ENCODE results near the gene BCL7C. TPM values are rescaled to one million over a fixed set of nuclear protein-coding genes. Genes with fewer than 3 reads are reported as not detected.

BCL7C gene
- total RNA-seq, 4 donors from 2014 or later, result 15.3 to 34.9 (median 24.3) TPM

- TF ChIP-seq CTCF (IDR thresholded peaks at IDR 0.05; ENCODE audit: low read depth), result no peak
Observed at GRCh38 chr16:30838876-30839471, 54.9 kb downstream of the BCL7C start.

GRCh38 chr16:30837904-30838303 lies 56.0 kb downstream of the BCL7C start:
- no peak for TF ChIP-seq CTCF (IDR thresholded peaks at IDR 0.05; ENCODE audit: low read depth)

Small RNAs within 50 kb of the gene (small RNA-seq; reads per million reads assigned to genes)
- not detected for gene MIR4519
- not detected for gene MIR762

Other genes starting within 250 kb of the BCL7C start
- gene PRR14, start 243.1 kb downstream of the BCL7C start, total RNA-seq, result 10 to 100 TPM; 16.0 to 46.0 (median 22.1) TPM
- 10 to 100 TPM in 3 of 4 donors, 1 to 10 TPM in 1; 8.0 to 25.8 (median 16.3) TPM for gene FBRS, start 235.6 kb downstream of the BCL7C start, total RNA-seq
- 10 to 100 TPM; 14.1 to 33.7 (median 20.0) TPM for gene SRCAP, start 194.9 kb downstream of the BCL7C start, total RNA-seq
- 10 to 100 TPM; 17.8 to 27.5 (median 21.6) TPM for gene PHKG2, start 145.7 kb downstream of the BCL7C start, total RNA-seq
- gene CFAP119, start 132.0 kb downstream of the BCL7C start, total RNA-seq, result 1 to 10 TPM in 3 of 4 donors, not detected in 1; 1.9 to 6.2 (median 2.7) TPM
- gene RNF40, start 131.8 kb downstream of the BCL7C start, total RNA-seq, result 10 to 100 TPM; 37.8 to 78.7 (median 54.2) TPM
- gene ZNF629, start 106.9 kb downstream of the BCL7C start, total RNA-seq, result 10 to 100 TPM in 1 of 4 donors, 1 to 10 TPM in 3; 6.6 to 13.4 (median 9.0) TPM
- gene CTF1, start 2.5 kb upstream of the BCL7C start, total RNA-seq, result 1 to 10 TPM in 2 of 4 donors, under 1 TPM in 1, not detected in 1; 0.85 to 2.9 (median 2.8) TPM
- 1 to 10 TPM; 2.4 to 6.2 (median 4.2) TPM for gene FBXL19, start 29.5 kb upstream of the BCL7C start, total RNA-seq
- gene ORAI3, start 55.0 kb upstream of the BCL7C start, total RNA-seq, result 10 to 100 TPM; 13.4 to 41.1 (median 36.3) TPM
- gene SETD1A, start 63.7 kb upstream of the BCL7C start, total RNA-seq, result 10 to 100 TPM in 1 of 4 donors, 1 to 10 TPM in 3; 3.9 to 10.5 (median 5.3) TPM
- gene HSD3B7, start 91.1 kb upstream of the BCL7C start, total RNA-seq, result 10 to 100 TPM; 18.3 to 73.8 (median 30.0) TPM
- gene STX1B, start 116.6 kb upstream of the BCL7C start, total RNA-seq, result 1 to 10 TPM in 2 of 4 donors, under 1 TPM in 2; 0.49 to 2.2 (median 0.90) TPM
- gene STX4, start 139.5 kb upstream of the BCL7C start, total RNA-seq, result 10 to 100 TPM; 45.7 to 70.7 (median 55.6) TPM
- 10 to 100 TPM in 1 of 4 donors, 1 to 10 TPM in 3; 7.3 to 10.7 (median 7.6) TPM for gene ZNF668, start 180.2 kb upstream of the BCL7C start, total RNA-seq
- gene ZNF646, start 180.3 kb upstream of the BCL7C start, total RNA-seq, result 10 to 100 TPM in 3 of 4 donors, 1 to 10 TPM in 1; 8.3 to 15.6 (median 14.9) TPM
- 1 to 10 TPM; 1.5 to 3.2 (median 1.8) TPM for gene PRSS53, start 194.9 kb upstream of the BCL7C start, total RNA-seq
- 100 to 1,000 TPM in 2 of 4 donors, 10 to 100 TPM in 2; 53.3 to 129 (median 94.6) TPM for gene VKORC1, start 200.7 kb upstream of the BCL7C start, total RNA-seq
- 10 to 100 TPM; 26.6 to 45.2 (median 33.2) TPM for gene BCKDK, start 214.3 kb upstream of the BCL7C start, total RNA-seq
- 10 to 100 TPM; 42.3 to 71.2 (median 51.9) TPM for gene KAT8, start 223.6 kb upstream of the BCL7C start, total RNA-seq
- 1 to 10 TPM in 1 of 4 donors, not detected in 3; 1.4 TPM for gene PRSS8, start 241.7 kb upstream of the BCL7C start, total RNA-seq